WTC11 (cell line): ENCODE measurements around the gene EAPP. TPM values are rescaled to one million over a fixed set of nuclear protein-coding genes. Genes with fewer than 3 reads are reported as not detected.
A peak's percentile ranks its signal among the peaks of the same experiment; 100 is the strongest.
"Not testable (repeated sequence)": the region's sequence is repeated elsewhere in the genome, so short reads cannot be mapped to it uniquely, and the experiment has no call there.

Experiments used
- ATAC-seq: fragments of 200-7000 bp; cut with Tn5 transposase; 2 replicates; pipeline ENCODE4 v1.10.0; 2021; ENCODE audit warnings: mild to moderate bottlenecking, moderate library complexity
- CTCF ChIA-PET: fragments of 300-600 bp; sonication (Branson Sonifier 250); formaldehyde crosslinking; loops from one replicate; lab custom pipeline; 2021; ENCODE audit warnings: antibody characterized with exemption; lab: Charles Lee
- POLR2A ChIA-PET: fragments of 350-600 bp; sonication (Branson Sonifier 250); formaldehyde crosslinking; loops from one replicate; lab custom pipeline; 2021; ENCODE audit warnings: antibody characterized with exemption; lab: Charles Lee
- DNase-seq: peaks from one replicate; pipeline ENCODE4 v3.0.0; 2021; ENCODE audit warnings: low spot score
- H3K27ac Mint-ChIP-seq: 2 replicates; pipeline ENCODE4 v1.8.0; 2021; ENCODE audit warnings: mixed read lengths
- H3K27me3 Mint-ChIP-seq: 2 replicates; pipeline ENCODE4 v1.8.0; 2021; ENCODE audit warnings: low read depth, mild to moderate bottlenecking, moderate library complexity, mixed read lengths
- H3K36me3 Mint-ChIP-seq: 2 replicates; pipeline ENCODE4 v1.8.0; 2021; ENCODE audit warnings: mixed read lengths
- H3K4me1 Mint-ChIP-seq: 2 replicates; pipeline ENCODE4 v1.8.0; 2022; ENCODE audit warnings: mixed read lengths
- H3K4me3 Mint-ChIP-seq: 2 replicates; pipeline ENCODE4 v1.8.0; 2021; ENCODE audit warnings: mild to moderate bottlenecking, moderate library complexity, mixed read lengths
- H3K9me3 Mint-ChIP-seq: 2 replicates; pipeline ENCODE4 v1.8.0; 2021; ENCODE audit warnings: mixed read lengths
- ATF1 ChIP-seq: sonication (generic); formaldehyde crosslinking; IDR thresholded peaks from 2 replicates; pipeline ENCODE4 v1.8.1; 2023; ENCODE audit warnings: mild to moderate bottlenecking, moderate library complexity, missing genetic modification reagents
- CREM ChIP-seq: sonication (generic); formaldehyde crosslinking; IDR thresholded peaks from 2 replicates; pipeline ENCODE4 v1.8.1; 2022; ENCODE audit warnings: mild to moderate bottlenecking, missing genetic modification reagents, moderate library complexity
- GABPB1 ChIP-seq: sonication (generic); formaldehyde crosslinking; IDR thresholded peaks from 2 replicates; pipeline ENCODE4 v1.8.1; 2023; ENCODE audit warnings: mild to moderate bottlenecking, missing genetic modification reagents
- IRF1 ChIP-seq: sonication (generic); formaldehyde crosslinking; IDR thresholded peaks from 2 replicates; pipeline ENCODE4 v1.8.0; 2023; ENCODE audit warnings: missing genetic modification reagents
- NFE2L1 ChIP-seq: sonication (generic); formaldehyde crosslinking; IDR thresholded peaks from 2 replicates; pipeline ENCODE4 v1.8.1; 2023; ENCODE audit warnings: missing genetic modification reagents
- NR1H2 ChIP-seq: sonication (generic); formaldehyde crosslinking; IDR thresholded peaks from 2 replicates; pipeline ENCODE4 v1.9.0; 2021; ENCODE audit warnings: mild to moderate bottlenecking, moderate library complexity, missing genetic modification reagents
- NR2C2 ChIP-seq: sonication (generic); formaldehyde crosslinking; IDR thresholded peaks from 2 replicates; pipeline ENCODE4 v1.8.0; 2022; ENCODE audit warnings: mild to moderate bottlenecking, missing genetic modification reagents
- NR3C1 ChIP-seq: sonication (generic); formaldehyde crosslinking; conservative IDR thresholded peaks from 2 replicates; pipeline ENCODE4 v1.8.1; 2023; ENCODE audit warnings: low read depth, mild to moderate bottlenecking, missing genetic modification reagents
- SP1 ChIP-seq: sonication (generic); formaldehyde crosslinking; conservative IDR thresholded peaks from 2 replicates; pipeline ENCODE4 v1.8.1; 2022; ENCODE audit warnings: missing genetic modification reagents
- STAT6 ChIP-seq: sonication (generic); formaldehyde crosslinking; conservative IDR thresholded peaks from 2 replicates; pipeline ENCODE4 v1.8.1; 2023; ENCODE audit warnings: mild to moderate bottlenecking, low read depth, missing genetic modification reagents, moderate library complexity
- USF1 ChIP-seq: sonication (generic); formaldehyde crosslinking; IDR thresholded peaks from 2 replicates; pipeline ENCODE4 v1.8.0; 2022; ENCODE audit warnings: mild to moderate bottlenecking, missing genetic modification reagents
- ZBTB21 ChIP-seq: sonication (generic); formaldehyde crosslinking; IDR thresholded peaks from 2 replicates; pipeline ENCODE4 v1.8.1; 2023; ENCODE audit warnings: mild to moderate bottlenecking, missing genetic modification reagents, borderline replicate concordance
- ZBTB43 ChIP-seq: sonication (generic); formaldehyde crosslinking; IDR thresholded peaks from 2 replicates; pipeline ENCODE4 v1.8.1; 2023; ENCODE audit warnings: mild to moderate bottlenecking, missing genetic modification reagents
- ZNF219 ChIP-seq: sonication (generic); formaldehyde crosslinking; IDR thresholded peaks from 2 replicates; pipeline ENCODE4 v1.8.0; 2023; ENCODE audit warnings: missing genetic modification reagents, mild to moderate bottlenecking, borderline replicate concordance
- total RNA-seq: library from RNA; stranded (reverse); gene quantifications from 3 replicates; pipeline ENCODE4 v1.2.3, GENCODE V29; 2021

EAPP gene
- total RNA-seq, 1 experiment from 2014 or later = 24.9 TPM

- H3K27ac Mint-ChIP-seq = no peak overlapping the region
- TF ChIP-seq USF1 (CRISPR knock-in tag) (no peak), CREM (CRISPR knock-in tag) (no peak)
- no peaks in the 10 kb centered on the region for H3K9me3 Mint-ChIP-seq
- CTCF ChIA-PET = no interaction called here
- H3K4me1 Mint-ChIP-seq = no peaks in the 10 kb centered on the region
- DNase-seq (no peak), ATAC-seq (no peak)
- peaks cover 34% of the 10 kb centered on the region for H3K36me3 Mint-ChIP-seq
- H3K27me3 Mint-ChIP-seq = no peaks in the 10 kb centered on the region
- POLR2A ChIA-PET = no interaction called here
- no peak overlapping the region for H3K4me3 Mint-ChIP-seq
These were observed 30.2 kb upstream of the EAPP start for GRCh38 chr14:34569750-34570149.

GRCh38 chr14:34568803-34569202 is 29.3 kb upstream of the EAPP start:
- no peaks in the 10 kb centered on the region for H3K9me3 Mint-ChIP-seq
- POLR2A ChIA-PET = no interaction called here
- H3K4me1 Mint-ChIP-seq = no peaks in the 10 kb centered on the region
- no peak for DNase-seq
- no peak overlapping the region for H3K27ac Mint-ChIP-seq
- H3K36me3 Mint-ChIP-seq = peaks cover 34% of the 10 kb centered on the region
- H3K4me3 Mint-ChIP-seq = no peak overlapping the region
- no peak for ATAC-seq
- CTCF ChIA-PET = no interaction called here
- TF ChIP-seq ZBTB43 (CRISPR knock-in tag) (no peak), ZBTB21 (CRISPR knock-in tag) (no peak), NR1H2 (CRISPR knock-in tag) (no peak), NFE2L1 (CRISPR knock-in tag) (no peak), ATF1 (CRISPR knock-in tag) (no peak), IRF1 (CRISPR knock-in tag) (no peak), NR3C1 (CRISPR knock-in tag) (no peak), GABPB1 (CRISPR knock-in tag) (no peak), ZNF219 (no peak), NR2C2 (CRISPR knock-in tag) (no peak), SP1 (CRISPR knock-in tag) (no peak)
- H3K27me3 Mint-ChIP-seq = no peaks in the 10 kb centered on the region

- DNase-seq (no peak), ATAC-seq (no peak)
- POLR2A ChIA-PET = interaction anchor here (0.6 kb wide), 1 partner anchor 315 kb away, joined by 3 read pairs; no protein-coding TSS in a partner anchor
- Mint-ChIP-seq H3K27me3 (no peaks in the 10 kb centered on the region), H3K36me3 (peaks cover 16% of the 10 kb centered on the region), H3K27ac (no peak overlapping the region), H3K9me3 (no peaks in the 10 kb centered on the region), H3K4me3 (no peak overlapping the region), H3K4me1 (no peaks in the 10 kb centered on the region)
- CTCF ChIA-PET = no interaction called here
- no peak for TF ChIP-seq STAT6 (CRISPR knock-in tag)
These were observed 23.3 kb upstream of the EAPP start for GRCh38 chr14:34562776-34563150.

GRCh38 chr14:34562037-34562775 is 22.7 kb upstream of the EAPP start:
- ATAC-seq, H3K9me3 Mint-ChIP-seq, H3K27me3 Mint-ChIP-seq, POLR2A ChIA-PET, DNase-seq, H3K4me3 Mint-ChIP-seq, CTCF ChIA-PET, H3K27ac Mint-ChIP-seq, H3K4me1 Mint-ChIP-seq: not testable (repeated sequence)
- H3K36me3 Mint-ChIP-seq = peaks cover 13% of the 10 kb centered on the region

- H3K4me1 Mint-ChIP-seq, H3K9me3 Mint-ChIP-seq, H3K27me3 Mint-ChIP-seq, H3K27ac Mint-ChIP-seq, H3K4me3 Mint-ChIP-seq, POLR2A ChIA-PET, CTCF ChIA-PET, DNase-seq, H3K36me3 Mint-ChIP-seq: not testable (repeated sequence)
- ATAC-seq = peak; percentile 64
These were observed 17.0 kb upstream of the EAPP start for GRCh38 chr14:34556498-34556829.

- H3K4me1 Mint-ChIP-seq, H3K36me3 Mint-ChIP-seq, H3K27me3 Mint-ChIP-seq, DNase-seq, H3K4me3 Mint-ChIP-seq, CTCF ChIA-PET, POLR2A ChIA-PET, H3K27ac Mint-ChIP-seq, H3K9me3 Mint-ChIP-seq: not testable (repeated sequence)
- ATAC-seq = peak; percentile 74
These were observed 16.3 kb upstream of the EAPP start for GRCh38 chr14:34555583-34556497.
